Measurements from ENCODE around the gene ATF6. TPM values are rescaled to one million over a fixed set of nuclear protein-coding genes. Genes with fewer than 3 reads are reported as not detected.

The ATF6 gene, protein sequence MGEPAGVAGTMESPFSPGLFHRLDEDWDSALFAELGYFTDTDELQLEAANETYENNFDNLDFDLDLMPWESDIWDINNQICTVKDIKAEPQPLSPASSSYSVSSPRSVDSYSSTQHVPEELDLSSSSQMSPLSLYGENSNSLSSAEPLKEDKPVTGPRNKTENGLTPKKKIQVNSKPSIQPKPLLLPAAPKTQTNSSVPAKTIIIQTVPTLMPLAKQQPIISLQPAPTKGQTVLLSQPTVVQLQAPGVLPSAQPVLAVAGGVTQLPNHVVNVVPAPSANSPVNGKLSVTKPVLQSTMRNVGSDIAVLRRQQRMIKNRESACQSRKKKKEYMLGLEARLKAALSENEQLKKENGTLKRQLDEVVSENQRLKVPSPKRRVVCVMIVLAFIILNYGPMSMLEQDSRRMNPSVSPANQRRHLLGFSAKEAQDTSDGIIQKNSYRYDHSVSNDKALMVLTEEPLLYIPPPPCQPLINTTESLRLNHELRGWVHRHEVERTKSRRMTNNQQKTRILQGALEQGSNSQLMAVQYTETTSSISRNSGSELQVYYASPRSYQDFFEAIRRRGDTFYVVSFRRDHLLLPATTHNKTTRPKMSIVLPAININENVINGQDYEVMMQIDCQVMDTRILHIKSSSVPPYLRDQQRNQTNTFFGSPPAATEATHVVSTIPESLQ
- total RNA-seq = 19.5 and 25.3 TPM in 2 replicates
- 24.8 and 27.4 TPM in 2 replicates for polyA plus RNA-seq
- 14.1 and 16.6 TPM in 2 replicates for polyA plus RNA-seq (2012)
- 6.5 and 7.0 TPM in 2 replicates for polyA minus RNA-seq (ENCODE audit: low replicate concordance)

- H3K9me3 ChIP-seq (ENCODE audit: control insufficient read depth, insufficient read depth, low read depth, low read length) = no peaks in the 10 kb centered on the region
- H3K4me1 ChIP-seq (ENCODE audit: control insufficient read depth, extremely low read depth, insufficient read depth, low read length) = no peaks in the 10 kb centered on the region
- peak within 1 kb of the TSS; percentile 83 for H3K9ac ChIP-seq (ENCODE audit: insufficient read depth, low read length)
- DNase-seq (ENCODE audit: low read depth in 2 of 2) = peak; percentile 96
- peak within 1 kb of the TSS; percentile 85 for H2AFZ ChIP-seq (ENCODE audit: low read length)
- TF ChIP-seq, protein P1, sequence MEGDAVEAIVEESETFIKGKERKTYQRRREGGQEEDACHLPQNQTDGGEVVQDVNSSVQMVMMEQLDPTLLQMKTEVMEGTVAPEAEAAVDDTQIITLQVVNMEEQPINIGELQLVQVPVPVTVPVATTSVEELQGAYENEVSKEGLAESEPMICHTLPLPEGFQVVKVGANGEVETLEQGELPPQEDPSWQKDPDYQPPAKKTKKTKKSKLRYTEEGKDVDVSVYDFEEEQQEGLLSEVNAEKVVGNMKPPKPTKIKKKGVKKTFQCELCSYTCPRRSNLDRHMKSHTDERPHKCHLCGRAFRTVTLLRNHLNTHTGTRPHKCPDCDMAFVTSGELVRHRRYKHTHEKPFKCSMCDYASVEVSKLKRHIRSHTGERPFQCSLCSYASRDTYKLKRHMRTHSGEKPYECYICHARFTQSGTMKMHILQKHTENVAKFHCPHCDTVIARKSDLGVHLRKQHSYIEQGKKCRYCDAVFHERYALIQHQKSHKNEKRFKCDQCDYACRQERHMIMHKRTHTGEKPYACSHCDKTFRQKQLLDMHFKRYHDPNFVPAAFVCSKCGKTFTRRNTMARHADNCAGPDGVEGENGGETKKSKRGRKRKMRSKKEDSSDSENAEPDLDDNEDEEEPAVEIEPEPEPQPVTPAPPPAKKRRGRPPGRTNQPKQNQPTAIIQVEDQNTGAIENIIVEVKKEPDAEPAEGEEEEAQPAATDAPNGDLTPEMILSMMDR (conservative IDR thresholded peaks at IDR 0.05 in 1 of 2, IDR thresholded peaks at IDR 0.05 in 1 of 2; ENCODE audit: low read depth in 1 of 2, low read length in 2 of 2) = no peak
- TF ChIP-seq EZH2 (IDR thresholded peaks at IDR 0.05; ENCODE audit: low read length, missing control alignments) = no peak
- peak within 1 kb of the TSS; percentile 89 for H3K27ac ChIP-seq (ENCODE audit: insufficient read depth, low read length)
- H3K79me2 ChIP-seq (ENCODE audit: control insufficient read depth, insufficient read depth, low read length) = peaks cover 29% of the 10 kb centered on the region
- H3K27me3 ChIP-seq (ENCODE audit: control insufficient read depth, insufficient read depth, low read length) = no peaks in the 10 kb centered on the region
- peak within 1 kb of the TSS; percentile 100 for H3K4me2 ChIP-seq (ENCODE audit: extremely low read depth, insufficient read depth, low read length)
- H4K20me1 ChIP-seq (ENCODE audit: control insufficient read depth, extremely low read depth, insufficient read depth, low read length) = no peaks in the 10 kb centered on the region
- peak within 1 kb of the TSS; percentile 85 to 100 (median 93) for H3K4me3 ChIP-seq (replicated peaks in 1 of 4; ENCODE audit: control extremely low read depth in 1 of 4, insufficient read depth in 1 of 4, low read depth in 3 of 4, low read length in 4 of 4)
- no peaks in the 10 kb centered on the region for H3K36me3 ChIP-seq (ENCODE audit: control insufficient read depth, insufficient read depth, low read length)
Observed at GRCh38 chr1:161766102-161766981, at the start of gene ATF6. ATF6 (plus strand) TSS chr1:161766320; CDS start chr1:161766361, 41 bp downstream.

DNA sequence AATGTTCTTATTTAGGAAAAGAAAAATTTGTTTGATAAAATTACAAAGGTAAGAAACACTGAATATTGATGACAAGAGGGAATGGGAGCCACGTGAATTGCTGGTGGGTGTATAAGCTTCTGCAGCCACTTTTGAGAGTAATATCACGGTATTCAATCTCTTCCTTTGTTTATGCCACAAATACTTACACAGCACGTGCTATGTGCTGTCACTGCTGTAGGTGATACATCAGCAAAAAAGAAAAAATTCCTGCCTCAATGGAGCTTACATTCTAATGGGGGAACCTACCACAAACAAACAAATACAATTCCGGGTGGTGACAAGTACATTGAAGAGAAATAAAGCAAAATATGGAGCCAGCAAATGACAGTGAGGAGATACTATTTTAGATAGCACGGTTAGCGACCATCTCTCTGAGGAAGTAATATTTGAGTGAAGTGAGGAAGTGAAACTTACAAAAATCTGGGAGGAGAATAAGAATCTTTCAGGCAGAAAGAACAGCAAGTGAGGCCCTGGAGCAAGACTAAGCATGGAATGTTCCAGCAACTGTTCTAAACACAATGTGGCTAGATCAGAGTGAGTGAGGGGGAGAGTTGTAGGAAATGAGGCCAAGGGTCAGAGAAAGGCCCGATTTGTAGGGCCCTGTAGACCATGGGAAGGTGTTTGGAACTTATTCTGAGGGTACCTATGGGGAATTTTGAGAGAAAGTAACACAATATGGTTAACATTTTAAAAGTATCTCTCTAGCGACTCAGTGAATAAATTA, 47.4 kb upstream of the ATF6 start:
- Histone ChIP-seq H3K9ac (ENCODE audit: insufficient read depth, low read length) (no peak overlapping the region), H3K4me3 (replicated peaks in 1 of 4; ENCODE audit: control extremely low read depth in 1 of 4, insufficient read depth in 1 of 4, low read depth in 3 of 4, low read length in 4 of 4) (no peak overlapping the region), H3K4me1 (ENCODE audit: control insufficient read depth, extremely low read depth, insufficient read depth, low read length) (peaks cover 7% of the 10 kb centered on the region), H4K20me1 (ENCODE audit: control insufficient read depth, extremely low read depth, insufficient read depth, low read length) (no peaks in the 10 kb centered on the region), H3K79me2 (ENCODE audit: control insufficient read depth, insufficient read depth, low read length) (no peaks in the 10 kb centered on the region), H3K9me3 (ENCODE audit: control insufficient read depth, insufficient read depth, low read depth, low read length) (no peaks in the 10 kb centered on the region), H3K36me3 (ENCODE audit: control insufficient read depth, insufficient read depth, low read length) (no peaks in the 10 kb centered on the region), H2AFZ (ENCODE audit: low read length) (no peak overlapping the region), H3K27me3 (ENCODE audit: control insufficient read depth, insufficient read depth, low read length) (no peaks in the 10 kb centered on the region), H3K27ac (ENCODE audit: insufficient read depth, low read length) (no peak overlapping the region), H3K4me2 (ENCODE audit: extremely low read depth, insufficient read depth, low read length) (no peak overlapping the region)
- TF ChIP-seq EZH2 (IDR thresholded peaks at IDR 0.05; ENCODE audit: low read length, missing control alignments) = no peak
- TF ChIP-seq, protein P1 (conservative IDR thresholded peaks at IDR 0.05 in 1 of 2, IDR thresholded peaks at IDR 0.05 in 1 of 2; ENCODE audit: low read depth in 1 of 2, low read length in 2 of 2) = no peak
- no peak for DNase-seq (ENCODE audit: low read depth in 2 of 2)

Data from fibroblast of lung (primary cell).